MCF 10A (cell line): ENCODE measurements around the gene SLC5A1. TPM values are rescaled to one million over a fixed set of nuclear protein-coding genes. Genes with fewer than 3 reads are reported as not detected.
A peak's percentile ranks its signal among the peaks of the same experiment; 100 is the strongest.
"Not testable (repeated sequence)": the region's sequence is repeated elsewhere in the genome, so short reads cannot be mapped to it uniquely, and the experiment has no call there.

Experiments used
- BruUV-seq: library from RNA; stranded (reverse); fragments of 400-500 nt; replicated peaks from 2 replicates; lab custom pipeline; 2021; lab: Mats Ljungman, UMichigan
- CTCF ChIA-PET: fragments of 300-600 bp; sonication (Branson Sonifier 250); formaldehyde crosslinking; extraction: SDS; loops from one replicate; lab custom pipeline; 2021; ENCODE audit warnings: antibody characterized with exemption, inconsistent platforms; lab: Yijun Ruan, JAX
- POLR2A ChIA-PET: fragments of 300-600, 350-650 bp; sonication (Branson Sonifier 250); formaldehyde crosslinking; extraction: SDS; loops from one replicate; lab custom pipeline; 2020; ENCODE audit warnings: antibody characterized with exemption, inconsistent platforms; lab: Yijun Ruan, JAX
- DNase-seq: peaks from one replicate; pipeline ENCODE4 v3.0.0-alpha.2; 2018; ENCODE audit not compliant: unreplicated experiment
- H3K27ac Mint-ChIP-seq: one replicate; pipeline ENCODE4 v1.8.0; 2022; ENCODE audit warnings: mild to moderate bottlenecking, low read depth, mixed read lengths; ENCODE audit not compliant: unreplicated experiment
- H3K27me3 Mint-ChIP-seq: one replicate; pipeline ENCODE4 v1.8.0; 2022; ENCODE audit warnings: mixed read lengths; ENCODE audit not compliant: insufficient read depth, unreplicated experiment
- H3K36me3 Mint-ChIP-seq: one replicate; pipeline ENCODE4 v1.8.0; 2022; ENCODE audit warnings: mild to moderate bottlenecking, moderate library complexity, mixed read lengths; ENCODE audit not compliant: insufficient read depth, unreplicated experiment
- H3K4me1 Mint-ChIP-seq: one replicate; pipeline ENCODE4 v1.8.0; 2022; ENCODE audit warnings: mixed read lengths; ENCODE audit not compliant: insufficient read depth, unreplicated experiment
- H3K4me3 Mint-ChIP-seq: one replicate; pipeline ENCODE4 v1.8.0; 2022; ENCODE audit warnings: mild to moderate bottlenecking, moderate library complexity, mixed read lengths; ENCODE audit not compliant: unreplicated experiment
- H3K9me3 Mint-ChIP-seq: one replicate; pipeline ENCODE4 v1.8.0; 2022; ENCODE audit warnings: mixed read lengths; ENCODE audit not compliant: unreplicated experiment
- CTCF ChIP-seq: fragments of 200-600 bp; IDR thresholded peaks from one replicate; pipeline ENCODE4 v1.8.0; 2022; ENCODE audit warnings: antibody characterized with exemption, mild to moderate bottlenecking; ENCODE audit not compliant: unreplicated experiment
- intact Hi-C: fragments of 100-400 bp; cut with micrococcal nuclease; formaldehyde crosslinking; loops from 2 replicates; pipeline ENCODE4 v1.14.1; 2022
- total RNA-seq: library from RNA; stranded (reverse); gene quantifications from 2 replicates; pipeline ENCODE4 v1.2.3, GENCODE V29; 2022

The SLC5A1 gene
- total RNA-seq, 1 experiment from 2014 or later: not detected

- no peaks in the 10 kb centered on the region for H3K9me3 Mint-ChIP-seq
- no peak for DNase-seq
- no peak overlapping the region for H3K4me3 Mint-ChIP-seq
- H3K36me3 Mint-ChIP-seq: no peaks in the 10 kb centered on the region
- ChIA-PET CTCF (interaction anchor here (0.6 to 0.7 kb wide), 2 partner anchors 17 to 74 kb away, joined by 3 to 4 read pairs; no protein-coding TSS in a partner anchor), POLR2A (no interaction called here)
- BruUV-seq: no TSS peak
- no peaks in the 10 kb centered on the region for H3K27me3 Mint-ChIP-seq
- intact Hi-C loops: no loop called here
- no peak overlapping the region for H3K27ac Mint-ChIP-seq
- TF ChIP-seq CTCF: no peak
- H3K4me1 Mint-ChIP-seq: peaks cover 18% of the 10 kb centered on the region
Observed at GRCh38 chr22:32132783-32133182, 89.7 kb downstream of the SLC5A1 start.

GRCh38 chr22:32134796-32135195 lies 91.7 kb downstream of the SLC5A1 start:
- POLR2A ChIA-PET: interaction anchor here (0.7 to 1.4 kb wide), 2 partner anchors 20 to 29 kb away, joined by 3 read pairs; no protein-coding TSS in a partner anchor
- CTCF ChIA-PET: interaction anchor here (0.6 to 0.7 kb wide), 2 partner anchors 268 to 474 kb away, joined by 3 read pairs; no protein-coding TSS in a partner anchor

GRCh38 chr22:32135958-32136357 lies 92.9 kb downstream of the SLC5A1 start:
- peak overlapping the region; percentile 47 for H3K27ac Mint-ChIP-seq
- H3K36me3 Mint-ChIP-seq, intact Hi-C loops, BruUV-seq, POLR2A ChIA-PET, CTCF ChIA-PET, H3K27me3 Mint-ChIP-seq, H3K9me3 Mint-ChIP-seq: not testable (repeated sequence)
- peak overlapping the region; percentile 24 for H3K4me3 Mint-ChIP-seq
- H3K4me1 Mint-ChIP-seq: peaks cover 31% of the 10 kb centered on the region
- DNase-seq: peak; percentile 78

More at GRCh38 chr22:32134796-32135195, 91.7 kb downstream of the SLC5A1 start:
- intact Hi-C loops, BruUV-seq, H3K27ac Mint-ChIP-seq, H3K27me3 Mint-ChIP-seq, DNase-seq, H3K9me3 Mint-ChIP-seq, H3K36me3 Mint-ChIP-seq, H3K4me3 Mint-ChIP-seq: not testable (repeated sequence)
- H3K4me1 Mint-ChIP-seq: peaks cover 31% of the 10 kb centered on the region

- DNase-seq, H3K27me3 Mint-ChIP-seq, H3K36me3 Mint-ChIP-seq, intact Hi-C loops, H3K4me3 Mint-ChIP-seq, BruUV-seq, H3K27ac Mint-ChIP-seq, H3K9me3 Mint-ChIP-seq, POLR2A ChIA-PET: not testable (repeated sequence)
- peaks cover 31% of the 10 kb centered on the region for H3K4me1 Mint-ChIP-seq
- CTCF ChIA-PET: interaction anchor here (0.6 kb wide), 1 partner anchor 1066 kb away, joined by 6 read pairs; no protein-coding TSS in a partner anchor
Observed at GRCh38 chr22:32136881-32137280, 93.8 kb downstream of the SLC5A1 start.

GRCh38 chr22:32137731-32138324 lies 94.8 kb downstream of the SLC5A1 start:
- intact Hi-C loops, H3K4me3 Mint-ChIP-seq, H3K27ac Mint-ChIP-seq, H3K9me3 Mint-ChIP-seq, DNase-seq, H3K27me3 Mint-ChIP-seq, POLR2A ChIA-PET, BruUV-seq, H3K36me3 Mint-ChIP-seq: not testable (repeated sequence)
- peaks cover 31% of the 10 kb centered on the region for H3K4me1 Mint-ChIP-seq
- CTCF ChIA-PET: interaction anchor here (0.6 kb wide), 1 partner anchor 1290 kb away, joined by 5 read pairs; no protein-coding TSS in a partner anchor

GRCh38 chr22:32138576-32138975 lies 95.5 kb downstream of the SLC5A1 start:
- H3K27me3 Mint-ChIP-seq, BruUV-seq, H3K27ac Mint-ChIP-seq, H3K36me3 Mint-ChIP-seq, intact Hi-C loops, POLR2A ChIA-PET, H3K9me3 Mint-ChIP-seq, H3K4me3 Mint-ChIP-seq, CTCF ChIA-PET: not testable (repeated sequence)
- DNase-seq: peak; percentile 24
- peaks cover 31% of the 10 kb centered on the region for H3K4me1 Mint-ChIP-seq
